ENCODE data around the gene CHMP4A. TPM values are rescaled to one million over a fixed set of nuclear protein-coding genes. Genes with fewer than 3 reads are reported as not detected.

CHMP4A gene
- total RNA-seq, 1 donor from 2014 or later: 37.6 TPM

GRCh38 chr14:24256960-24257359 lies 43.7 kb upstream of the CHMP4A start:
- DNase-seq (ENCODE audit: extremely low spot score in 2 of 2): no peak
- Histone ChIP-seq H3K9me3 (no peaks in the 10 kb centered on the region), H3K36me3 (no peaks in the 10 kb centered on the region), H3K4me1 (peaks cover 11% of the 10 kb centered on the region), H3K4me3 (no peak overlapping the region), H3K27ac (no peak overlapping the region), H3K27me3 (no peaks in the 10 kb centered on the region)
- intact Hi-C loops (cut with DNase I): no loop called here
- TF ChIP-seq POLR2AphosphoS5 (IDR thresholded peaks at IDR 0.05; ENCODE audit: insufficient read depth in 1 of 2, low read depth in 1 of 2) (no peak), CTCF (IDR thresholded peaks at IDR 0.05) (no peak), POLR2A (IDR thresholded peaks at IDR 0.05) (no peak)

GRCh38 chr14:24255931-24256711 lies 42.8 kb upstream of the CHMP4A start:
- Histone ChIP-seq H3K4me3 (no peak overlapping the region), H3K36me3 (no peaks in the 10 kb centered on the region), H3K27me3 (no peaks in the 10 kb centered on the region), H3K27ac (no peak overlapping the region), H3K4me1 (peaks cover 11% of the 10 kb centered on the region), H3K9me3 (no peaks in the 10 kb centered on the region)
- TF ChIP-seq POLR2AphosphoS5 (IDR thresholded peaks at IDR 0.05; ENCODE audit: insufficient read depth in 1 of 2, low read depth in 1 of 2) (no peak), CTCF (IDR thresholded peaks at IDR 0.05) (no peak), POLR2A (IDR thresholded peaks at IDR 0.05) (no peak)
- intact Hi-C loops (cut with DNase I): no loop called here
- no peak for DNase-seq (ENCODE audit: extremely low spot score in 2 of 2)

- intact Hi-C loops (cut with DNase I): no loop called here
- Histone ChIP-seq H3K27ac (no peak overlapping the region), H3K4me3 (no peak overlapping the region), H3K36me3 (no peaks in the 10 kb centered on the region), H3K27me3 (no peaks in the 10 kb centered on the region), H3K4me1 (peaks cover 11% of the 10 kb centered on the region), H3K9me3 (no peaks in the 10 kb centered on the region)
- no peak for DNase-seq (ENCODE audit: extremely low spot score in 2 of 2)
- TF ChIP-seq POLR2A (IDR thresholded peaks at IDR 0.05) (no peak), POLR2AphosphoS5 (IDR thresholded peaks at IDR 0.05; ENCODE audit: insufficient read depth in 1 of 2, low read depth in 1 of 2) (no peak), CTCF (IDR thresholded peaks at IDR 0.05) (no peak)
Measured at GRCh38 chr14:24255438-24255837, 42.1 kb upstream of the CHMP4A start.

- no peak overlapping the region for H3K4me3 ChIP-seq
- no peaks in the 10 kb centered on the region for H3K27me3 ChIP-seq
- H3K27ac ChIP-seq: no peak overlapping the region
- peaks cover 11% of the 10 kb centered on the region for H3K4me1 ChIP-seq
- no peak for DNase-seq (ENCODE audit: extremely low spot score in 2 of 2)
- no peaks in the 10 kb centered on the region for H3K9me3 ChIP-seq
- TF ChIP-seq POLR2A (IDR thresholded peaks at IDR 0.05) (no peak), POLR2AphosphoS5 (IDR thresholded peaks at IDR 0.05; ENCODE audit: insufficient read depth in 1 of 2, low read depth in 1 of 2) (no peak), CTCF (IDR thresholded peaks at IDR 0.05) (no peak)
- H3K36me3 ChIP-seq: no peaks in the 10 kb centered on the region
- intact Hi-C loops (cut with DNase I): no loop called here
Measured at GRCh38 chr14:24254630-24255392, 41.5 kb upstream of the CHMP4A start.

- Histone ChIP-seq H3K4me3 (no peak overlapping the region), H3K27ac (no peak overlapping the region), H3K36me3 (no peaks in the 10 kb centered on the region), H3K9me3 (no peaks in the 10 kb centered on the region), H3K4me1 (peaks cover 3% of the 10 kb centered on the region), H3K27me3 (no peaks in the 10 kb centered on the region)
- TF ChIP-seq POLR2AphosphoS5 (IDR thresholded peaks at IDR 0.05; ENCODE audit: insufficient read depth in 1 of 2, low read depth in 1 of 2) (no peak), CTCF (IDR thresholded peaks at IDR 0.05) (no peak), POLR2A (IDR thresholded peaks at IDR 0.05) (no peak)
- intact Hi-C loops (cut with DNase I): no loop called here
- no peak for DNase-seq (ENCODE audit: extremely low spot score in 2 of 2)
Measured at GRCh38 chr14:24253936-24254335, 40.6 kb upstream of the CHMP4A start.

All from vagina (tissue), 2 donors.